CD4-positive, alpha-beta memory T cell (primary cell): ENCODE results near the gene GSTM3. TPM values are rescaled to one million over a fixed set of nuclear protein-coding genes. Genes with fewer than 3 reads are reported as not detected.
A peak's percentile ranks its signal among the peaks of the same experiment; 100 is the strongest.

Experiments used
- CTCF ChIA-PET: fragments of 350-600 bp; sonication (Branson Sonifier 250); formaldehyde crosslinking; loops from one replicate; lab custom pipeline; 2021; ENCODE audit warnings: inconsistent platforms; ENCODE audit not compliant: partially characterized antibody; lab: Charles Lee
- POLR2A ChIA-PET: fragments of 350-600 bp; sonication (Branson Sonifier 250); formaldehyde crosslinking; loops from one replicate; lab custom pipeline; 2021; ENCODE audit not compliant: partially characterized antibody; lab: Charles Lee
- DNase-seq, 5 donors: peaks; one replicate each; pipeline versions ENCODE4 v3.0.0 to v3.0.0-alpha.2; 2020 to 2022; ENCODE audit warnings: mixed read lengths in 1 of 5
- H3K27ac ChIP-seq: one replicate; pipeline ENCODE4 v1.7.0; 2013; ENCODE audit warnings: low read depth, low read length
- H3K27me3 ChIP-seq: 2 replicates; pipeline ENCODE4 v1.7.0; 2013; ENCODE audit warnings: mild to moderate bottlenecking, low read length, moderate library complexity; ENCODE audit not compliant: insufficient read depth
- H3K36me3 ChIP-seq: 2 replicates; pipeline ENCODE4 v1.7.0; 2013; ENCODE audit warnings: mild to moderate bottlenecking, low read length, moderate library complexity; ENCODE audit not compliant: insufficient read depth
- H3K4me1 ChIP-seq: 2 replicates; pipeline ENCODE4 v1.7.0; 2013; ENCODE audit warnings: mild to moderate bottlenecking, low read length, moderate library complexity; ENCODE audit not compliant: insufficient read depth
- H3K4me3 ChIP-seq, 2 donors: one replicate each; pipeline ENCODE4 v1.7.0; 2013; ENCODE audit warnings: low read length in 2 of 2, mild to moderate bottlenecking in 1 of 2
- H3K9me3 ChIP-seq, 2 donors: one replicate each; pipeline ENCODE4 v1.7.0; 2013; ENCODE audit warnings: low read length in 2 of 2, control low read depth in 1 of 2; ENCODE audit not compliant: control insufficient read depth in 1 of 2
- H3K27ac Mint-ChIP-seq, 7 donors: one replicate each; pipeline ENCODE4 v1.8.0; 2020 to 2021; ENCODE audit warnings: mixed read lengths in 7 of 7, mild to moderate bottlenecking in 6 of 7, inconsistent platforms in 3 of 7, moderate library complexity in 3 of 7
- H3K27me3 Mint-ChIP-seq, 2 donors: one replicate each; pipeline ENCODE4 v1.8.0; 2020 to 2021; ENCODE audit warnings: mixed read lengths in 2 of 2
- H3K36me3 Mint-ChIP-seq, 2 donors: one replicate each; pipeline ENCODE4 v1.8.0; 2020 to 2021; ENCODE audit warnings: mixed read lengths in 2 of 2, inconsistent platforms in 1 of 2, mild to moderate bottlenecking in 1 of 2
- H3K4me1 Mint-ChIP-seq, 4 donors: one replicate each; pipeline ENCODE4 v1.8.0; 2020 to 2021; ENCODE audit warnings: mixed read lengths in 4 of 4, mild to moderate bottlenecking in 1 of 4
- H3K4me3 Mint-ChIP-seq, 8 donors: one replicate each; pipeline ENCODE4 v1.8.0; 2020 to 2021; ENCODE audit warnings: mixed read lengths in 8 of 8, mild to moderate bottlenecking in 7 of 8, moderate library complexity in 6 of 8, inconsistent platforms in 3 of 8
- H3K9me3 Mint-ChIP-seq, 8 donors: one replicate each; pipeline ENCODE4 v1.8.0; 2020 to 2021; ENCODE audit warnings: mixed read lengths in 8 of 8, mild to moderate bottlenecking in 5 of 8, inconsistent platforms in 3 of 8, moderate library complexity in 1 of 8
- intact Hi-C: fragments of 100-400 bp; cut with micrococcal nuclease; formaldehyde crosslinking; loops from one replicate; pipeline ENCODE4 v1.15.1; 2023
- polyA plus RNA-seq, 2 donors: library from polyadenylated mRNA; unstranded; fragments of 300-500 nt; fragmentation: Illumina TruSeq; gene quantifications; one replicate each; pipeline ENCODE4 v1.2.3, GENCODE V29; 2021
- total RNA-seq, 2 experiments: library from RNA; stranded (reverse); gene quantifications; one replicate each; pipeline ENCODE4 v1.2.3, GENCODE V29; 2021

Gene GSTM3
- total and polyA plus RNA-seq, 4 experiments from 2014 or later, result 1.2 to 44.3 (median 13.5) TPM

GRCh38 chr1:109776911-109777310 is 36.1 kb upstream of the GSTM3 start:
- CTCF ChIA-PET, result interaction anchor here (0.7 to 27.8 kb wide), 38 partner anchors 9 to 258 kb away, joined by 3 to 864 read pairs (median 3); partner anchors contain the start of genes AHCYL1, EPS8L3, GNAI3 and STRIP1
- no peaks in the 10 kb centered on the region for H3K36me3 ChIP-seq
- peak overlapping the region in 4 of 7 donors; percentile 42 to 89 (median 66) for H3K27ac Mint-ChIP-seq
- H3K9me3 Mint-ChIP-seq, result peaks cover 0 to 14% (median 5%) of the 10 kb centered on the region in 8 donors
- H3K27me3 ChIP-seq, result no peaks in the 10 kb centered on the region
- H3K36me3 Mint-ChIP-seq, result peaks cover 0 to 4% of the 10 kb centered on the region in 2 donors
- peaks cover 6% of the 10 kb centered on the region for H3K4me1 ChIP-seq
- H3K4me3 Mint-ChIP-seq, result no peak overlapping the region
- POLR2A ChIA-PET, result interaction anchor here (0.7 to 6.9 kb wide), 10 partner anchors 9 to 231 kb away, joined by 3 to 86 read pairs (median 6); partner anchors contain the start of genes AHCYL1, CSF1 and GNAI3
- no peak overlapping the region for H3K4me3 ChIP-seq
- H3K4me1 Mint-ChIP-seq, result peaks cover 9 to 21% (median 11%) of the 10 kb centered on the region in 4 donors
- intact Hi-C loops, result loop anchor here (1.0 to 2.0 kb wide), 2 partner anchors 14 to 207 kb away; partner anchors contain the start of gene AHCYL1
- peaks cover 0 to 3% of the 10 kb centered on the region in 2 donors for H3K27me3 Mint-ChIP-seq
- H3K27ac ChIP-seq, result no peak overlapping the region
- DNase-seq, result peak; percentile 69 to 78 (median 73)
- peaks cover 0 to 4% of the 10 kb centered on the region in 2 donors for H3K9me3 ChIP-seq

DNA sequence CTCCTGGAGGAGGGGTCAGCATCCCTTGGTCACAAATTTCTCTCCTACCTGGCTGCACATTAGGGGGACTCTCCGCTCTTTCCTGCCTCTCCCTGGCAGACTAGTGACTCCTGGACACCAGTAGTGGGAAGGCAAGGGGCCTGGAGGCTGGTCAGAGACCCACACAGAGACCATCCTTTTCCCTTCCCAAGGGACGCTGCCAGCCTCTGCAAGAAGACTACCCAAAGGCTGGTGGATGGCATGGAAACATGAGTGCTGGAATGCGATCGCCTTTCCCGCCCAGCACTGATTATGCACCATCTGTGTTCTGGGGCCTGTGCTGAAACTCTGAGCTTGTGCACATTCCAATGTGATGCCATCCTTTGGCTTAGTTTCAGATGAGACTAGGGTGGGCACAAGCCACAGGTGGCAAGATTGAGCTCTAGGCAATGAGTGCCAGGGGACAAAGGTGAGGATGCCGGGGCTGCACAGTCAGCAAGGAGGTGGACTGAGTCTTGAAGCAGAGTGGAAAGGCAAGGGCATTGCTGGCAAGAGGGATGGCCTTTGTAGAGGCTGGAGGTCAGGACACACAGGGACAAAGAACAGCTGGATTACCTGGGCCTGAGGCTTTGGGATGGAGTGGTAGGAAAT is 35.5 kb upstream of the GSTM3 start:
- DNase-seq, result no peak
- H3K27me3 Mint-ChIP-seq, result peaks cover 0 to 3% of the 10 kb centered on the region in 2 donors
- peaks cover 0 to 9% (median 5%) of the 10 kb centered on the region in 8 donors for H3K9me3 Mint-ChIP-seq
- peaks cover 9 to 21% (median 11%) of the 10 kb centered on the region in 4 donors for H3K4me1 Mint-ChIP-seq
- H3K36me3 Mint-ChIP-seq, result peaks cover 0 to 4% of the 10 kb centered on the region in 2 donors
- ChIA-PET POLR2A (interaction anchor here (1.0 to 6.9 kb wide), 9 partner anchors 12 to 230 kb away, joined by 3 to 86 read pairs (median 7); partner anchors contain the start of genes AHCYL1, CSF1 and GNAI3), CTCF (interaction anchor here (0.7 to 27.8 kb wide), 33 partner anchors 8 to 259 kb away, joined by 3 to 864 read pairs (median 4); partner anchors contain the start of genes AHCYL1, EPS8L3, GNAI3 and STRIP1)
- H3K4me3 Mint-ChIP-seq, result no peak overlapping the region
- Histone ChIP-seq H3K9me3 (peaks cover 0 to 4% of the 10 kb centered on the region in 2 donors), H3K4me1 (peaks cover 6% of the 10 kb centered on the region), H3K36me3 (no peaks in the 10 kb centered on the region), H3K4me3 (no peak overlapping the region), H3K27ac (no peak overlapping the region), H3K27me3 (no peaks in the 10 kb centered on the region)
- intact Hi-C loops, result loop anchor here (1.0 to 2.0 kb wide), 2 partner anchors 14 to 208 kb away; partner anchors contain the start of gene AHCYL1
- H3K27ac Mint-ChIP-seq, result peak overlapping the region in 2 of 7 donors; percentile 42 to 77

DNA sequence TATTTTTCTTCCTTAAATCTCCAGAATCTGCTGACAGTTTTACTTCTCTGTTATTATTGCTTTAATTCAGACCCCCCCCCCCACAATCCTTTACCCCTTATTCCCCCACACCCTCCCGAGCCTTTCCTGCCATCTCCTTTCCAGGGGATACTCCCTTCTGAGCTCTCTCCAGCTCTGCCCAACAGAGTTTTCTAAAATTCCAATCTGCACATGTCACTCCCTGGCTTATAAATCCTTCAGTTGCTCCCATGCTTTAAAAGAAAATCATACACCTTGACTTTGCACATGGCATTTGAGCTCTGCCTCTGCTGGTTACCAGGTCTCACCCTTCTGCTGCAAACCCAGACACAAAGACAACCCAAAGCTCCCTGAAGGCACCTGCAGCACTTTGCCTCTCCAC is 34.6 kb upstream of the GSTM3 start:
- Histone ChIP-seq H3K27ac (no peak overlapping the region), H3K36me3 (no peaks in the 10 kb centered on the region), H3K4me3 (no peak overlapping the region), H3K27me3 (no peaks in the 10 kb centered on the region), H3K4me1 (peaks cover 6% of the 10 kb centered on the region), H3K9me3 (no peaks in the 10 kb centered on the region)
- no peak overlapping the region for H3K27ac Mint-ChIP-seq
- no peaks in the 10 kb centered on the region for H3K36me3 Mint-ChIP-seq
- peaks cover 0 to 2% (median under 1%) of the 10 kb centered on the region in 8 donors for H3K9me3 Mint-ChIP-seq
- POLR2A ChIA-PET, result interaction anchor here (1.3 to 6.9 kb wide), 4 partner anchors 135 to 229 kb away, joined by 4 to 86 read pairs (median 16); partner anchors contain the start of genes AHCYL1 and GNAI3
- intact Hi-C loops, result no loop called here
- H3K4me3 Mint-ChIP-seq, result no peak overlapping the region
- DNase-seq, result no peak
- peaks cover 0 to 3% of the 10 kb centered on the region in 2 donors for H3K27me3 Mint-ChIP-seq
- H3K4me1 Mint-ChIP-seq, result peaks cover 9 to 21% (median 10%) of the 10 kb centered on the region in 4 donors
- CTCF ChIA-PET, result interaction anchor here (0.9 to 27.8 kb wide), 17 partner anchors 10 to 248 kb away, joined by 3 to 864 read pairs (median 18); partner anchors contain the start of genes AHCYL1, GNAI3 and GSTM2

DNA sequence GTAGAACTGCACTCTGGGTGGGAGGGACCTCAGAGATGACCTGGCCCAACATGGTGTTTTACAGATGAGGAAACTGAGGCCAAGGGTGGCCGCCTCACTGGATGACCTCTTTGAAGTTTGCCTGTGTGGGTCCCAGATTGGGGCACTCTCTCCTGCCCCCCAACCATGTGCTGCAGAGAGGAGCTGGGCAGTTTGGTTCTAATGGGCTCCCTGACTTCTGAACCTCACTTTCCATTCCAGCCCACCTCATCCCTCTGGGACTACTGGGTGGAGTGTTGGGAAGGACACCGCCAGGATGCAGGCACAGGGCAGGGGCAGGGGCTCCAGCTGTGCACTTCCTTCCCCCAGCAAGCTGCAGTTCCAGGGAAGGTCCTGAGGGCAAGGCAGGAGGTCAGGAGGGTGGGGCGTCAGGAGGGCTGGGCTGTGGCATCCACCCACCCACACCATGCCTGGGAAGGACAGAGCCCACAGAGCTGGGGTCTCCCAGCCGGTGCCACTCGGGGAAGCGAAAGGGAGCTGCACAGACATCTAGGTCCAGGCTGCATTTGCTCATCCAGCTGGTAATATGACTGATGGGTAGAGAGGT is 33.2 kb upstream of the GSTM3 start:
- peak overlapping the region in 4 of 7 donors; percentile 36 to 56 (median 42) for H3K27ac Mint-ChIP-seq

GRCh38 chr1:109773203-109773899 is 32.5 kb upstream of the GSTM3 start:
- H3K4me3 ChIP-seq, result no peak overlapping the region
- Mint-ChIP-seq H3K27ac (peak overlapping the region in 5 of 7 donors; percentile 29 to 56 (median 42)), H3K4me1 (peaks cover 9 to 21% (median 10%) of the 10 kb centered on the region in 4 donors), H3K36me3 (no peaks in the 10 kb centered on the region), H3K9me3 (no peaks in the 10 kb centered on the region), H3K27me3 (peaks cover 0 to 3% of the 10 kb centered on the region in 2 donors), H3K4me3 (no peak overlapping the region)
- no peak overlapping the region for H3K27ac ChIP-seq
- no peaks in the 10 kb centered on the region for H3K9me3 ChIP-seq
- POLR2A ChIA-PET, result interaction anchor here (2.8 to 6.9 kb wide), 4 partner anchors 133 to 227 kb away, joined by 12 to 86 read pairs (median 16); partner anchors contain the start of genes AHCYL1 and GNAI3
- intact Hi-C loops, result loop anchor here (1.0 kb wide), 1 partner anchor 130 kb away; no protein-coding TSS in a partner anchor
- no peaks in the 10 kb centered on the region for H3K27me3 ChIP-seq
- no peaks in the 10 kb centered on the region for H3K36me3 ChIP-seq
- CTCF ChIA-PET, result interaction anchor here (1.1 to 27.8 kb wide), 16 partner anchors 8 to 238 kb away, joined by 3 to 864 read pairs (median 11); partner anchors contain the start of genes AHCYL1, EPS8L3 and GNAI3
- H3K4me1 ChIP-seq, result peaks cover 6% of the 10 kb centered on the region
- peak; percentile 68 to 76 (median 74) for DNase-seq

More for the DNA sequence above, 33.2 kb upstream of the GSTM3 start:
- Histone ChIP-seq H3K4me1 (peaks cover 6% of the 10 kb centered on the region), H3K27me3 (no peaks in the 10 kb centered on the region), H3K9me3 (no peaks in the 10 kb centered on the region), H3K36me3 (no peaks in the 10 kb centered on the region), H3K4me3 (no peak overlapping the region), H3K27ac (no peak overlapping the region)
- no peaks in the 10 kb centered on the region for H3K36me3 Mint-ChIP-seq
- intact Hi-C loops, result loop anchor here (1.0 kb wide), 1 partner anchor 131 kb away; no protein-coding TSS in a partner anchor
- H3K4me1 Mint-ChIP-seq, result peaks cover 9 to 21% (median 10%) of the 10 kb centered on the region in 4 donors
- POLR2A ChIA-PET, result interaction anchor here (0.9 to 6.9 kb wide), 6 partner anchors 130 to 228 kb away, joined by 3 to 86 read pairs (median 14); partner anchors contain the start of genes AHCYL1 and GNAI3
- DNase-seq, result no peak
- H3K9me3 Mint-ChIP-seq, result no peaks in the 10 kb centered on the region
- no peak overlapping the region for H3K4me3 Mint-ChIP-seq
- H3K27me3 Mint-ChIP-seq, result peaks cover 0 to 3% of the 10 kb centered on the region in 2 donors
- CTCF ChIA-PET, result interaction anchor here (0.5 to 27.8 kb wide), 26 partner anchors 9 to 255 kb away, joined by 3 to 864 read pairs (median 4); partner anchors contain the start of genes AHCYL1, AMPD2, EPS8L3 and GNAI3

GRCh38 chr1:109772658-109773202 is 31.9 kb upstream of the GSTM3 start:
- H3K36me3 ChIP-seq, result no peaks in the 10 kb centered on the region
- H3K36me3 Mint-ChIP-seq, result no peaks in the 10 kb centered on the region
- H3K9me3 ChIP-seq, result no peaks in the 10 kb centered on the region
- no peaks in the 10 kb centered on the region for H3K27me3 ChIP-seq
- ChIA-PET POLR2A (interaction anchor here (2.8 to 3.5 kb wide), 3 partner anchors 133 to 227 kb away, joined by 12 to 17 read pairs (median 16); partner anchors contain the start of gene GNAI3), CTCF (interaction anchor here (1.4 to 27.8 kb wide), 8 partner anchors 9 to 227 kb away, joined by 3 to 864 read pairs (median 66); partner anchors contain the start of genes AHCYL1, EPS8L3 and GNAI3)
- no peak overlapping the region for H3K4me3 ChIP-seq
- H3K27ac Mint-ChIP-seq, result peak overlapping the region in 1 of 7 donors; percentile 12
- no peak overlapping the region for H3K4me3 Mint-ChIP-seq
- H3K4me1 ChIP-seq, result peaks cover 6% of the 10 kb centered on the region
- DNase-seq, result no peak
- H3K27ac ChIP-seq, result no peak overlapping the region
- peaks cover 0 to 3% of the 10 kb centered on the region in 2 donors for H3K27me3 Mint-ChIP-seq
- intact Hi-C loops, result loop anchor here (1.0 kb wide), 1 partner anchor 129 kb away; no protein-coding TSS in a partner anchor
- no peaks in the 10 kb centered on the region for H3K9me3 Mint-ChIP-seq
- H3K4me1 Mint-ChIP-seq, result peaks cover 9 to 21% (median 10%) of the 10 kb centered on the region in 4 donors
